Naive thymus-derived CD8-positive, alpha-beta T cell (primary cell): ENCODE data around the gene LSP1. TPM values are rescaled to one million over a fixed set of nuclear protein-coding genes. Genes with fewer than 3 reads are reported as not detected.
A peak's percentile ranks its signal among the peaks of the same experiment; 100 is the strongest.

Experiments
- ATAC-seq, 2 donors: fragments of 150-1000 bp; cut with Tn5 transposase in 1 of 2; sonication (Bioruptor Pico), chemical (Tn5 transposase) in 1 of 2; 1 replicate in 1 of 2; 2 replicates in 1 of 2; pipeline ENCODE4 v1.10.0; 2021; ENCODE audit warnings: mild to moderate bottlenecking in 2 of 2, moderate library complexity in 2 of 2
- POLR2A ChIA-PET: fragments of 350-600 bp; sonication (Branson Sonifier 250); formaldehyde crosslinking; loops from one replicate; lab custom pipeline; 2021; ENCODE audit warnings: antibody characterized with exemption; lab: Charles Lee
- DNase-seq, 10 donors: peaks; one replicate each; pipeline versions ENCODE4 v3.0.0 to v3.0.0-alpha.2; 2020 to 2022
- H3K27ac Mint-ChIP-seq, 10 donors: one replicate each; pipeline ENCODE4 v1.8.0; 2020 to 2022; ENCODE audit warnings: mild to moderate bottlenecking in 10 of 10, mixed read lengths in 10 of 10, moderate library complexity in 4 of 10, inconsistent platforms in 1 of 10
- H3K27me3 Mint-ChIP-seq, 5 donors: one replicate each; pipeline ENCODE4 v1.8.0; 2021 to 2022; ENCODE audit warnings: mixed read lengths in 5 of 5
- H3K36me3 Mint-ChIP-seq, 3 donors: one replicate each; pipeline ENCODE4 v1.8.0; 2020 to 2022; ENCODE audit warnings: mixed read lengths in 3 of 3, mild to moderate bottlenecking in 2 of 3, inconsistent platforms in 1 of 3
- H3K4me1 Mint-ChIP-seq, 4 donors: one replicate each; pipeline ENCODE4 v1.8.0; 2021 to 2022; ENCODE audit warnings: mixed read lengths in 4 of 4
- H3K4me3 Mint-ChIP-seq, 10 donors: one replicate each; pipeline ENCODE4 v1.8.0; 2020 to 2022; ENCODE audit warnings: mild to moderate bottlenecking in 10 of 10, mixed read lengths in 10 of 10, moderate library complexity in 6 of 10, inconsistent platforms in 1 of 10
- H3K9me3 Mint-ChIP-seq, 9 donors: one replicate each; pipeline ENCODE4 v1.8.0; 2020 to 2022; ENCODE audit warnings: mixed read lengths in 9 of 9, mild to moderate bottlenecking in 3 of 9, inconsistent platforms in 1 of 9, moderate library complexity in 1 of 9
- polyA plus RNA-seq, 3 donors: library from polyadenylated mRNA; unstranded; fragments of 300-500 nt; fragmentation: Illumina TruSeq; gene quantifications; one replicate each; pipeline ENCODE4 v1.2.3, GENCODE V29; 2021
- total RNA-seq, 8 experiments: library from RNA in 2 of 8; stranded (reverse) in 2 of 8; gene quantifications; one replicate each; pipeline ENCODE4 v1.2.3 and lab custom pipeline; 2021 to 2026

LSP1 gene
- total and polyA plus RNA-seq, 5 experiments from 2014 or later, result 287 to 438 (median 326) TPM

GRCh38 chr11:1922481-1923081, 69.7 kb downstream of the LSP1 start:
- DNase-seq, result peak in 1 of 10 donors; percentile 40
- Mint-ChIP-seq H3K27me3 (peaks cover 0 to 12% (median 8%) of the 10 kb centered on the region in 5 donors), H3K9me3 (no peaks in the 10 kb centered on the region), H3K4me1 (peaks cover 3 to 27% (median 16%) of the 10 kb centered on the region in 4 donors), H3K36me3 (no peaks in the 10 kb centered on the region), H3K4me3 (peak overlapping the region in 1 of 10 donors; percentile 26), H3K27ac (peak overlapping the region in 3 of 10 donors; percentile 31 to 87 (median 46))
- ATAC-seq, result no peak
- POLR2A ChIA-PET, result interaction anchor here (0.6 to 9.4 kb wide), 5 partner anchors 9 to 160 kb away, joined by 3 to 109 read pairs (median 3); partner anchors contain the start of gene PRR33

DNA sequence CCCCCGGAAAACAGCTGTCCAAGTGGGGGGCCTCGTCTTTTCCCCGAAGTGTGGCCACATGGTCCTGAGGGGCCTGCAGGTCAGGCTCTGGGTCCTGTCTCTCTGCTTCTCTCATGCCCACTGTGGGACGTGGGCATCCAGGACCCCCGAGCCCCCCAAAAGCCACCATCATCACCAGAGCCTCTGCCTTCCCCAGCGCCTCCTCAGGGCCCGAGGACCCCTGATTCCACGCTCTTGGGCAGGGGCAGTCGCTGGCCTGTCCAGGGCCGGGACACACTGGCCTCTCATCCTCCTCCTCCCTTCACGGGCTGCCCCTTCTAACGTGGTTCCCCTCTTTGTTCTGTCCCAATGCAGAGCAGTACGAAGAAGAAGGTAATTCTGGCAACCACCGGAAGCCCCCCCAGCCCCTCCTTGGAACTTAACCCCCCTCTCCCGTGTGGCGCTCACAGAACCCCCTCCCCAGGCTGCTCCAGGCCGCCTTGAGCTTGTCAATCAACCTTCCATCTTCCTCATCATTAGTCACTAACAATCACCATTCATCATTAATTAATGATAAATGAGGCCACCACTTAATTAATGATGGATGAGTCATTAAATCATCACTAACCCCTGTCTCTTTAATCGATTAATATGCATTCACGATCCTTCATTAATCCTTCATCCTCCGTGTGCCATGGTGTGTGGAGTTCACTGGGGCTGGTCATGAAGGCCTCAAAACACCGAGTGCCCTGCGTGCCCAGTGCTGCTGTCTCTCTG, 70.5 kb downstream of the LSP1 start:
- H3K9me3 Mint-ChIP-seq, result no peaks in the 10 kb centered on the region
- peaks cover 0 to 12% (median 8%) of the 10 kb centered on the region in 5 donors for H3K27me3 Mint-ChIP-seq
- POLR2A ChIA-PET, result interaction anchor here (0.7 to 9.4 kb wide), 3 partner anchors 12 to 33 kb away, joined by 3 to 109 read pairs (median 3); partner anchors contain the start of gene PRR33
- peak overlapping the region in 2 of 10 donors; percentile 80 to 87 for H3K27ac Mint-ChIP-seq
- DNase-seq (peak in 1 of 10 donors; percentile 51), ATAC-seq (no peak)
- H3K36me3 Mint-ChIP-seq, result no peaks in the 10 kb centered on the region
- peaks cover 3 to 22% (median 16%) of the 10 kb centered on the region in 4 donors for H3K4me1 Mint-ChIP-seq
- no peak overlapping the region for H3K4me3 Mint-ChIP-seq

DNA sequence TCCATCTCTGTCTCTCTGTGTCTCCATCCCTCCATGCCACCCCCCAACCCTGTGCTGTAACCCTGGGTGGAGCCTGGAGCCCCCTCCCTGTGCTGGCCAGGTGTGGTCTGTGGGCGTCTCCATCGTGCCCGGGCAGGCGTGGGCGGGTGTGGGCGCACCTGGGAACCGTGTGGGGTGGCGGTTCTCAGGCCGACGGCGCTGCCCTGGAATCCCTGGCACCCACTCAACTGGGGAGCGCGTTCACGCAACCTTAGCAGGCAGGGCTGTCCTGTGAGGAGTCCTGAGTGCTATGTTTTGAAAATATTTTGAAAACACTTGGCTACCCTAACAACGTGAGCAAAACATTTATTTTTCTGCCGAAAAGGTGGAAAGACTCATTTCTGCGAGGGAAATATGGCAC, 71.3 kb downstream of the LSP1 start:
- POLR2A ChIA-PET, result interaction anchor here (9.4 kb wide), 1 partner anchor 34 kb away, joined by 109 read pairs; the partner anchor contains the start of gene PRR33
- Mint-ChIP-seq H3K4me1 (peaks cover 3 to 22% (median 16%) of the 10 kb centered on the region in 4 donors), H3K27me3 (peaks cover 0 to 12% (median 8%) of the 10 kb centered on the region in 5 donors), H3K4me3 (no peak overlapping the region), H3K36me3 (no peaks in the 10 kb centered on the region), H3K9me3 (no peaks in the 10 kb centered on the region), H3K27ac (peak overlapping the region in 3 of 10 donors; percentile 7 to 79 (median 58))
- ATAC-seq (no peak), DNase-seq (peak in 1 of 10 donors; percentile 50)

GRCh38 chr11:1924646-1925372, 71.9 kb downstream of the LSP1 start:
- POLR2A ChIA-PET, result interaction anchor here (9.4 kb wide), 1 partner anchor 34 kb away, joined by 109 read pairs; the partner anchor contains the start of gene PRR33
- Mint-ChIP-seq H3K9me3 (no peaks in the 10 kb centered on the region), H3K36me3 (no peaks in the 10 kb centered on the region), H3K4me3 (no peak overlapping the region), H3K27ac (no peak overlapping the region), H3K27me3 (peaks cover 0 to 12% (median 8%) of the 10 kb centered on the region in 5 donors), H3K4me1 (peaks cover 3 to 27% (median 16%) of the 10 kb centered on the region in 4 donors)
- DNase-seq (peak in 1 of 10 donors; percentile 60), ATAC-seq (no peak)

DNA sequence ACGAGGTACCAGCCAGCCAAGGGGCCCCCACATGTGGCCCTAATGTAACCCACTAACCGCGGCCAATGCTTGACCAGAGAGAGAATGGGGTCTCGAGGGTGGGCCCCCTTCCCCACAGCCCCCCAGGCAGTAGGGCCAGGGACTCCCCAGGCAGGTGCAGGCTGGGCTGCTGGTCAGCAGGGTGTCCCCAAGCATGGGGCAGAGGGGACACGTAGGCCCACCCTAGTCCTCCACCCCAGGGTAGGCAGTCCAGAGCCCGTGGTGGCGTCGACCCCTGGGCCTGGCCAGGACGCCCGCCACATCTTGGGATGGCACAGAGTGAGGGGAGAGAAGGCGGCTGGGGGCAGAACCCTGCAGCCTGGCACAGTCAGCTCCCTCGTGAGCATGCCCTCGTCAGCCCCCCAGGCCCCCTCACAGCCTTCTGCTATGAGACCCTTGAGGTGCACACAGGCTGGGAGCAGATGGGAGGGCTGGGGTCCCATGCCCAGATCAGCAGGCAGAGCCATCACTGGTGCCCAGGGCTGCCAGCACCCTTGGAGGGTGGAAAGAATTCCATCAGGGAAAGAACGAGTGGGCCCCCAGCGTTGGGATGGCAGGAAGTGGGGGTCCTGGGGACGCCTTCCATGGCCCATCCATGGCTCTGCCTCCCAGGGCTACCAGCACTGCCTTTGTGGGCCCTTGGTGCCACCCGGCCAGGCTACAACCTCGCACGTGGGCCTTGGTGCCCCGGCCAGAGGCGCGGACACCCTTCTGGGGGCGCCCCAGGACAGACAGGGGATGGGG, 72.7 kb downstream of the LSP1 start:
- Mint-ChIP-seq H3K4me3 (no peak overlapping the region), H3K36me3 (no peaks in the 10 kb centered on the region), H3K27ac (no peak overlapping the region), H3K27me3 (peaks cover 0 to 12% (median 8%) of the 10 kb centered on the region in 5 donors), H3K9me3 (no peaks in the 10 kb centered on the region), H3K4me1 (peaks cover 5 to 34% (median 20%) of the 10 kb centered on the region in 4 donors)
- ATAC-seq (no peak), DNase-seq (peak in 1 of 10 donors; percentile 43)
- POLR2A ChIA-PET, result interaction anchor here (9.4 kb wide), 1 partner anchor 35 kb away, joined by 109 read pairs; the partner anchor contains the start of gene PRR33

DNA sequence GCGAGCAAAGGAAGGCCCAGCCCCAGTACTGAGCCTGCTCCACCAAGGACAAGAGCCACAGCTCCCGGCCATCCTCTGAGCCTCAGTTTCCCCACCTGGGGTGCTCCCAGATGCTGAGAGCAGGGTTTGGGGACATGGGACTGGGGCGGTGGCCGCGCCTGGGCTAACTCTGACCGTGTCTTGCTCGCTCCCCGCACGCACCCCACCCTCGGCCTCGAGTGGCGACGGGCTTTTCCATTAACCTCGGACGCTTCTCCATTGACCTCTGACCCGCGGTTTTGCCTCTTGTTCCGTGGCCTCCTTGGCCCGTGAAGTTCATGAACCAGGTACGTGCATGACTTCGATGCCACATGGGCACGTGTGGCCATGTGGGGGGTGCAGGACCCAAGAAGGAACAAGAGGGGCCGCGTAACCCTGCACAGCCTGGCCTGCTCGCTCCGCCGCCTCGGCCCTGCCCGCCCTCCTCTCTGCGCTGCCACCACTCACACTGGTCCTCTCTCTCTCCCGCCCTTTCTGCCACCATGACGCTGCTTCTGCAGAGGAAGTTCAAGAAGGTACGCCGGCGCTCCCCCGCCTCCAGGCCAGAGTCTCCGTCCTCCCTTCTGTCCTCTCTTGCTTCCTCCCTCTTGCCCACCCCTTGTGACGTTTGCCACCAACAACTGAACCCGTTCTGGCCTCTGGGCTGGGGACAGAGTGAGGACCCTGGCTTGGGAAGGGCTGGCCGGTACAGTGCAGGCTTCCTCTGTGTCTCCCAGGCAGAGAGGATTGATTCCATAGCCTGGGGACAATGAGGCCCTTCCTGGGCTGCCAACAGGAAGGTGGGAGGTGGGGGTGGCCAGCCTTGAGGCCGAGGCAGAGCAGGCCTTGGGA, 73.5 kb downstream of the LSP1 start:
- Mint-ChIP-seq H3K27ac (no peak overlapping the region), H3K27me3 (peaks cover 0 to 12% (median 8%) of the 10 kb centered on the region in 5 donors), H3K4me1 (peaks cover 7 to 35% (median 20%) of the 10 kb centered on the region in 4 donors), H3K4me3 (no peak overlapping the region), H3K36me3 (no peaks in the 10 kb centered on the region), H3K9me3 (no peaks in the 10 kb centered on the region)
- peak in 1 of 10 donors; percentile 40 for DNase-seq
- POLR2A ChIA-PET, result no interaction called here
- ATAC-seq, result no peak

DNA sequence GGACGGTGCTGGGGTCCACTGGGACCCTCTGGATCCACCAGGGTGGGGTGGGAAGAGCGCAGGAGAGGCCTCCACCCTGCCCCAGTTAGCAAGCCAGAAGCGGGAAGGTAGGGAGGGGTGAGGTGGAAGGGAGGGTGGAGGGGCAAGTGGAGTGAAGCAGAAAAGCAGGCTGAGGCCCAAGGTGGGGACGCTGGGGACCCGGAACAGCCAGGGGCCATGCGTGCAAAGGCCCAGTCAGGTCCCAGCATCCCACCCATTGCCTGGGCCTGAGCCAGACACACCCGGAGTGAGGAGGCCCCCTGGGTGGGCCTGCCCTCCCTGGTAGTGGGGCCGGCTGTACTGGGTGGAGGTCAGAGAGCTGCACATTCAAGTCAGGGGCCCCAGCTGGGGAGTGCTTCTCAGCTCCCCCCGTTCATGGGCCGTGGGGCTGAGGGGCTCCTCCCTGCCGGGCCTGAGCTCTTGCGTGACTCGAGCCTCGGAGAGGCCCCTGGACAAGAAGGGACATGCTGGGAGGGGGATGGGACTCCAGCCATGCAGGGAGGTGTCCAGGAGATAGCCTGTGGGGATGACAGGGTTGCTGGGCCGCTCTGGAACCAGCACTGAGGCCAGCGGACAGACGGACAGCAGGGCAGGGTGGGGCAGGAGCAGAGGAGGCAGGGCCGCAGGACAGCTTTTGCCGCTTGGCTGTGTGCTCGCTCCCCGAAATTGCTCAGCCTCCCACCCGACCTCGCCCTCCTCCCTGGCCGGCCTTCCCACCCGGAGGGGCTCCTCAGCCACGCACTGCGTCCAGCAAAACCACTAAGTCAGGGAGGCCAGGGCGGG, 74.4 kb downstream of the LSP1 start:
- Mint-ChIP-seq H3K4me3 (no peak overlapping the region), H3K9me3 (no peaks in the 10 kb centered on the region), H3K4me1 (peaks cover 10 to 35% (median 17%) of the 10 kb centered on the region in 4 donors), H3K27ac (no peak overlapping the region), H3K27me3 (peaks cover 0 to 13% (median 8%) of the 10 kb centered on the region in 5 donors), H3K36me3 (no peaks in the 10 kb centered on the region)
- POLR2A ChIA-PET, result no interaction called here
- ATAC-seq (no peak), DNase-seq (peak in 1 of 10 donors; percentile 48)

GRCh38 chr11:1927848-1928469, 75.1 kb downstream of the LSP1 start:
- POLR2A ChIA-PET, result no interaction called here
- H3K27me3 Mint-ChIP-seq, result peaks cover 0 to 13% (median 5%) of the 10 kb centered on the region in 5 donors
- DNase-seq (peak in 1 of 10 donors; percentile 56), ATAC-seq (no peak)
- H3K27ac Mint-ChIP-seq, result no peak overlapping the region
- no peaks in the 10 kb centered on the region for H3K36me3 Mint-ChIP-seq
- H3K4me1 Mint-ChIP-seq, result peaks cover 8 to 30% (median 14%) of the 10 kb centered on the region in 4 donors
- no peaks in the 10 kb centered on the region for H3K9me3 Mint-ChIP-seq
- no peak overlapping the region for H3K4me3 Mint-ChIP-seq

GRCh38 chr11:1928470-1928890, 75.6 kb downstream of the LSP1 start:
- DNase-seq (peak in 1 of 10 donors; percentile 57), ATAC-seq (no peak)
- H3K36me3 Mint-ChIP-seq, result no peaks in the 10 kb centered on the region
- H3K27ac Mint-ChIP-seq, result no peak overlapping the region
- no peak overlapping the region for H3K4me3 Mint-ChIP-seq
- no peaks in the 10 kb centered on the region for H3K9me3 Mint-ChIP-seq
- POLR2A ChIA-PET, result no interaction called here
- H3K4me1 Mint-ChIP-seq, result peaks cover 8 to 25% (median 14%) of the 10 kb centered on the region in 4 donors
- peaks cover 5 to 17% (median 5%) of the 10 kb centered on the region in 5 donors for H3K27me3 Mint-ChIP-seq
